Liver (tissue), 3 donors: ENCODE results near the gene SLC66A1.

Experiments used
- CTCF ChIP-seq: fragments of 150-350 bp; IDR thresholded peaks from 2 replicates; pipeline ENCODE4 v1.5.1; 2017; ENCODE audit warnings: improper control_type of control experiment, low read depth, low read length; ENCODE audit not compliant: missing input control
- GABPA ChIP-seq, 2 donors: IDR thresholded peaks in 1 of 2; conservative IDR thresholded peaks in 1 of 2; 2 replicates each; pipeline ENCODE4 v1.6.1; 2016; ENCODE audit warnings: antibody characterized with exemption in 2 of 2, mild to moderate bottlenecking in 1 of 2, moderate library complexity in 1 of 2
- HNF4G ChIP-seq: IDR thresholded peaks from 2 replicates; pipeline ENCODE4 v1.6.1; 2016; ENCODE audit warnings: antibody characterized with exemption
- JUND ChIP-seq, 2 donors: IDR thresholded peaks; 2 replicates each; pipeline ENCODE4 v1.6.1; 2016; ENCODE audit warnings: antibody characterized with exemption in 2 of 2
- MAX ChIP-seq: IDR thresholded peaks from 2 replicates; pipeline ENCODE4 v1.6.1; 2016; ENCODE audit warnings: antibody characterized with exemption
- NR2F2 ChIP-seq: IDR thresholded peaks from 2 replicates; pipeline ENCODE4 v1.6.1; 2016; ENCODE audit warnings: antibody characterized with exemption
- RAD21 ChIP-seq, 2 donors: IDR thresholded peaks; 2 replicates each; pipeline ENCODE4 v1.6.1; 2016; ENCODE audit warnings: antibody characterized with exemption in 2 of 2, mild to moderate bottlenecking in 2 of 2
- REST ChIP-seq: IDR thresholded peaks from 2 replicates; pipeline ENCODE4 v1.6.1; 2016; ENCODE audit warnings: antibody characterized with exemption, mild to moderate bottlenecking
- RXRA ChIP-seq, 2 donors: IDR thresholded peaks; 2 replicates each; pipeline ENCODE4 v1.6.1; 2017 to 2018; ENCODE audit warnings: antibody characterized with exemption in 2 of 2, mild to moderate bottlenecking in 1 of 2
- SP1 ChIP-seq: IDR thresholded peaks from 2 replicates; pipeline ENCODE4 v1.6.1; 2018; ENCODE audit warnings: antibody characterized with exemption, mild to moderate bottlenecking
- TAF1 ChIP-seq: conservative IDR thresholded peaks from 2 replicates; pipeline ENCODE4 v1.6.1; 2016; ENCODE audit warnings: antibody characterized with exemption, mild to moderate bottlenecking
- YY1 ChIP-seq: IDR thresholded peaks from 2 replicates; pipeline ENCODE4 v1.6.1; 2016; ENCODE audit warnings: antibody characterized with exemption, mild to moderate bottlenecking
- ZBTB33 ChIP-seq: IDR thresholded peaks from 2 replicates; pipeline ENCODE4 v1.6.1; 2016; ENCODE audit warnings: antibody characterized with exemption
- donor health status: healthy.
- donor health status: healthy.

- no peak for TF ChIP-seq NR2F2
- TF ChIP-seq CTCF: no peak
- no peak for TF ChIP-seq RAD21 (IDR thresholded peaks at IDR 0.05)
- TF ChIP-seq SP1: no peak
- no peak for TF ChIP-seq JUND (IDR thresholded peaks at IDR 0.05)
- no peak for TF ChIP-seq REST
- no peak for TF ChIP-seq TAF1
- TF ChIP-seq YY1: no peak
- TF ChIP-seq RXRA (IDR thresholded peaks at IDR 0.05): no peak
- no peak for TF ChIP-seq MAX
- TF ChIP-seq GABPA (IDR thresholded peaks at IDR 0.05 in 1 of 2, conservative IDR thresholded peaks at IDR 0.05 in 1 of 2): no peak
- no peak for TF ChIP-seq ZBTB33
- no peak for TF ChIP-seq HNF4G
Observed at GRCh38 chr1:19312782-19313635, 883 bp downstream of the SLC66A1 start.
